HepG2 (cell line): ENCODE measurements around the gene U2AF1L4. TPM values are rescaled to one million over a fixed set of nuclear protein-coding genes. Genes with fewer than 3 reads are reported as not detected.
A peak's percentile ranks its signal among the peaks of the same experiment; 100 is the strongest.

Experiments
- ATAC-seq: fragments of 200-7000 bp; cut with Tn5 transposase; 3 replicates; pipeline ENCODE4 v1.9.1; 2020; ENCODE audit warnings: mild to moderate bottlenecking, moderate library complexity
- BruUV-seq: library from RNA; stranded (reverse); fragments of 400-500 nt; replicated peaks from 2 replicates; lab custom pipeline; 2021; lab: Mats Ljungman, UMichigan
- CTCF ChIA-PET: fragments of 300-600 bp; formaldehyde crosslinking; extraction: SDS; loops from one replicate; lab custom pipeline; 2021; ENCODE audit warnings: low total read pairs, inconsistent platforms, low intra/inter-chr PET ratio; lab: Yijun Ruan, JAX
- POLR2A ChIA-PET: fragments of 350-600 bp; sonication (Branson Sonifier 250); formaldehyde crosslinking; loops from one replicate; lab custom pipeline; 2020; ENCODE audit warnings: antibody characterized with exemption, inconsistent platforms; lab: Yijun Ruan, JAX
- DNase-seq: peaks from one replicate; pipeline ENCODE4 v3.0.0-alpha.2; 2015; ENCODE audit warnings: low spot score
- FAIRE-seq: peaks from 3 replicates; lab custom pipeline; 2011; peaks lifted over from hg19 to GRCh38; lab: Jason Lieb, UNC
- H2AFZ ChIP-seq: one replicate; pipeline ENCODE4 v1.6.1; 2011; ENCODE audit warnings: low read length, inconsistent platforms
- H3K27ac ChIP-seq: fragments of 300-600 bp; 3 replicates; pipeline ENCODE4 v1.8.0; 2011; ENCODE audit warnings: mixed run types, mild to moderate bottlenecking, mixed read lengths, low read length, inconsistent platforms; ENCODE audit not compliant: insufficient read depth; ENCODE audit errors: extremely low read length
- H3K27me3 ChIP-seq, 2 experiments: fragments of 200-600 bp in 1 of 2; 2 replicates in 1 of 2; 3 replicates in 1 of 2; pipeline versions ENCODE4 v1.6.0 to v1.8.0; 2011; ENCODE audit warnings: low read length in 2 of 2, mild to moderate bottlenecking in 2 of 2, moderate library complexity in 2 of 2, inconsistent platforms in 1 of 2; ENCODE audit not compliant: insufficient read depth in 2 of 2, control insufficient read depth in 1 of 2
- H3K36me3 ChIP-seq, 2 experiments: fragments of 200-600 bp in 1 of 2; replicated peaks in 1 of 2; 2 replicates in 1 of 2; 3 replicates in 1 of 2; pipeline versions ENCODE4 v1.5.1 to v1.8.0; 2011; ENCODE audit warnings: low read length in 2 of 2, inconsistent platforms in 1 of 2; ENCODE audit not compliant: insufficient read depth in 2 of 2, control insufficient read depth in 1 of 2
- H3K4me1 ChIP-seq: 2 replicates; pipeline ENCODE4 v1.5.1; 2012; ENCODE audit warnings: low read length, inconsistent platforms; ENCODE audit not compliant: insufficient read depth
- H3K4me2 ChIP-seq: 2 replicates; pipeline ENCODE4 v1.6.0; 2011; ENCODE audit warnings: low read depth, low read length, inconsistent platforms
- H3K4me3 ChIP-seq, 3 experiments: fragments of 200-600 bp in 1 of 3; sonication (generic), shearing (Covaris generic) in 1 of 3; replicated peaks in 1 of 3; 2 replicates each; pipeline ENCODE4 v1.5.1; 2011 to 2016; ENCODE audit warnings: low read length in 3 of 3, inconsistent platforms in 2 of 3, low read depth in 2 of 3, mild to moderate bottlenecking in 2 of 3, control low read depth in 1 of 3, mixed read lengths in 1 of 3; ENCODE audit not compliant: insufficient read depth in 1 of 3
- H3K79me2 ChIP-seq: one replicate; pipeline ENCODE4 v1.6.1; 2011; ENCODE audit warnings: low read length, inconsistent platforms; ENCODE audit not compliant: insufficient read depth
- H3K9ac ChIP-seq: 2 replicates; pipeline ENCODE4 v1.6.0; 2011; ENCODE audit warnings: mild to moderate bottlenecking, low read depth, low read length, inconsistent platforms; ENCODE audit not compliant: insufficient read depth
- H3K9me3 ChIP-seq: 2 replicates; pipeline ENCODE4 v1.5.1; 2012; ENCODE audit warnings: mild to moderate bottlenecking, low read length
- H4K20me1 ChIP-seq: 2 replicates; pipeline ENCODE4 v1.6.0; 2011; ENCODE audit warnings: inconsistent platforms, mild to moderate bottlenecking, low read length, moderate library complexity; ENCODE audit not compliant: insufficient read depth
- EZH2 ChIP-seq: conservative IDR thresholded peaks from 2 replicates; pipeline ENCODE4 v1.6.1; 2012; ENCODE audit warnings: mild to moderate bottlenecking, low read depth, low read length, moderate library complexity
- HOMEZ ChIP-seq: IDR thresholded peaks from 2 replicates; pipeline ENCODE4 v1.6.1; 2016; ENCODE audit warnings: low read depth
- MED8 ChIP-seq: sonication (generic); formaldehyde crosslinking; IDR thresholded peaks from 2 replicates; pipeline ENCODE4 v1.8.1; 2023; ENCODE audit warnings: mild to moderate bottlenecking, missing genetic modification reagents; ENCODE audit not compliant: insufficient replicate concordance
- MYPOP ChIP-seq: sonication (generic); formaldehyde crosslinking; IDR thresholded peaks from 2 replicates; pipeline ENCODE4 v1.8.1; 2023; ENCODE audit warnings: mild to moderate bottlenecking, moderate library complexity, missing genetic modification reagents
- SP4 ChIP-seq: sonication (generic); formaldehyde crosslinking; IDR thresholded peaks from 2 replicates; pipeline ENCODE4 v1.8.1; 2023; ENCODE audit warnings: mild to moderate bottlenecking, missing genetic modification reagents
- ZMYM2 ChIP-seq: sonication (generic); formaldehyde crosslinking; IDR thresholded peaks from 2 replicates; pipeline ENCODE4 v1.8.0; 2022; ENCODE audit warnings: mild to moderate bottlenecking, missing genetic modification reagents
- ZNF20 ChIP-seq: sonication (generic); formaldehyde crosslinking; IDR thresholded peaks from 2 replicates; pipeline ENCODE4 v1.4.0; 2020; ENCODE audit warnings: mild to moderate bottlenecking, moderate library complexity, missing genetic modification reagents
- ZNF256 ChIP-seq: sonication (generic); formaldehyde crosslinking; conservative IDR thresholded peaks from 2 replicates; pipeline ENCODE4 v1.4.0; 2020; ENCODE audit warnings: missing genetic modification reagents
- ZNF431 ChIP-seq: sonication (generic); formaldehyde crosslinking; IDR thresholded peaks from 2 replicates; pipeline ENCODE4 v1.9.0; 2022; ENCODE audit warnings: missing genetic modification reagents, low read depth, mild to moderate bottlenecking, borderline replicate concordance
- ZNF556 ChIP-seq: sonication (generic); formaldehyde crosslinking; IDR thresholded peaks from 2 replicates; pipeline ENCODE4 v1.4.0; 2020; ENCODE audit warnings: mild to moderate bottlenecking, missing genetic modification reagents, borderline replicate concordance
- WGBS: methylation state at CpG from one replicate; pipeline ENCODE4 v1.1.6; 2017; ENCODE audit warnings: low lambda C conversion rate; 5-methylcytosine and 5-hydroxymethylcytosine counted together
- in situ Hi-C: cut with HindIII; loops from 2 replicates; pipeline ENCODE4 v1.10.0; 2017; ENCODE audit warnings: low pct_unique_long_range_greater_than_20kb; ENCODE audit not compliant: extremely low pct_ligation_motif_present
- intact Hi-C: fragments of 100-400 bp; cut with micrococcal nuclease; formaldehyde crosslinking; loops from one replicate; pipeline ENCODE4 v1.10.0; 2022; ENCODE audit not compliant: unreplicated experiment
- polyA plus RNA-seq, 8 experiments: library from polyadenylated mRNA; depleted of rRNA in 3 of 8; stranded (reverse) in 7 of 8; unstranded in 1 of 8; fragments of >200 nt; fragmentation: Illumina TruSeq in 4 of 8; extraction: Trizol in 4 of 8; gene quantifications; 2 replicates each; pipeline versions ENCODE4 v1.2.1 to v1.2.3, GENCODE V29; 2011 to 2016; ENCODE audit warnings: low read depth in 4 of 8, missing spikeins in 1 of 8, mixed read lengths in 1 of 8; ENCODE audit not compliant: insufficient read depth in 1 of 8
- total RNA-seq, 5 experiments: library from RNA; depleted of rRNA; stranded (reverse); fragments of >200 nt; fragmentation: Illumina TruSeq; extraction: Trizol; gene quantifications; 2 replicates each; pipeline ENCODE4 v1.2.3, GENCODE V29; 2016; ENCODE audit warnings: low read depth in 1 of 5

The U2AF1L4 gene
- total and polyA plus RNA-seq, 2 of the 13 experiments (the other 11 are each of a cell fraction or from before 2014, with no cell fraction given) = 7.9 to 15.4 TPM

GRCh38 chr19:35715355-35715809 is 29.8 kb downstream of the U2AF1L4 start (continued):
- TF ChIP-seq ZNF20 (CRISPR knock-in tag) = no peak
- TF ChIP-seq ZNF256 (CRISPR knock-in tag) = no peak
- peak; percentile 20; the same call in 1 of the 2 replicates for TF ChIP-seq SP4 (CRISPR knock-in tag)
- TF ChIP-seq ZMYM2 (CRISPR knock-in tag) = no peak
- no peak for TF ChIP-seq ZNF556 (CRISPR knock-in tag)
- TF ChIP-seq MED8 (CRISPR knock-in tag) = no peak
- no peak for TF ChIP-seq EZH2
- TF ChIP-seq ZNF431 = no peak

GRCh38 chr19:35714601-35715354 is 30.4 kb downstream of the U2AF1L4 start:
- Histone ChIP-seq H3K27me3 (no peaks in the 10 kb centered on the region), H2AFZ (no peak overlapping the region), H3K36me3 (peaks cover 0 to 1% of the 10 kb centered on the region in 2 experiments; a peak in 1 of 5 replicates), H3K4me2 (no peak overlapping the region), H3K4me1 (peaks cover 28% of the 10 kb centered on the region), H3K4me3 (peak overlapping the region in 1 of 3 experiments; percentile 91; a peak in 1 of 6 replicates), H3K9ac (no peak overlapping the region), H3K79me2 (peaks cover 15% of the 10 kb centered on the region), H3K9me3 (no peaks in the 10 kb centered on the region), H4K20me1 (peaks cover 8% of the 10 kb centered on the region), H3K27ac (no peak overlapping the region)
- FAIRE-seq = peak; percentile 47
- in situ Hi-C loops (loop anchor here (5.0 kb wide), 1 partner anchor 167 kb away; the partner anchor contains the start of gene TMEM147), intact Hi-C loops (no loop called here)
- 44% methylated on average over 10 of the region's 14 CpGs for WGBS
- BruUV-seq = no TSS peak
- ATAC-seq = no peak
- ChIA-PET POLR2A (interaction anchor here (5.0 kb wide), 1 partner anchor 12 kb away, joined by 23 read pairs; no protein-coding TSS in a partner anchor), CTCF (interaction anchor here (7.0 kb wide), 1 partner anchor 21 kb away, joined by 201 read pairs; no protein-coding TSS in a partner anchor)
- peak; percentile 33 for DNase-seq
- no peak for TF ChIP-seq HOMEZ (CRISPR knock-in tag)
- TF ChIP-seq MYPOP (CRISPR knock-in tag) = no peak
